Cardiac fibroblast (primary cell): ENCODE data around the gene CEACAM20.

Source experiments
- DNase-seq, 2 donors: peaks; one replicate each; pipeline versions ENCODE4 v3.0.0 to v3.0.0-alpha.2; 2010; ENCODE audit warnings: low read depth in 2 of 2
- H3K4me3 ChIP-seq, 2 donors: replicated peaks in 1 of 2; 1 replicate in 1 of 2; 2 replicates in 1 of 2; pipeline ENCODE4 v1.5.1; 2011; ENCODE audit warnings: low read depth in 2 of 2, low read length in 2 of 2, mild to moderate bottlenecking in 2 of 2, moderate library complexity in 1 of 2
- CTCF ChIP-seq: IDR thresholded peaks from one replicate; pipeline ENCODE4 v1.5.1; 2011; ENCODE audit warnings: low read depth, mild to moderate bottlenecking, low read length, inconsistent platforms

Gene CEACAM20

DNA sequence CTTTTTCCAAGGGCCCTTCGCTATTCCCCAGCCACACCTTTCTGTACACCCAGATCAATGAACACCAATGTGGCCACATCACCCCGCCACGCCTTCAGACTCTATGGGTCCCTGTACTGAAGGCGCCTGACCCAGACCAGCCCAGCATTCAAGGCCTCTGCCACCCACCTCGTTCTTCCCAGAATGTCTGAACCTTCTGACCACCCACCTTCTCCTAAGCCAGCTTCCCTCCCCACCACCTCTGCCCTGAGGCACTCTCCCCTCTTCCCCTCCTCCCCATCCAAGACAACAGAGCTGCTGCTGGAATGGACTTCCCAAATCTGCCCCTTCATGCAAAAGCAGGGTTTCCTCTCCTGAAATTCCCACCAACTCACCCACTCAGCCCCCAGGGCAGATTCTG lies 3.3 kb upstream of the CEACAM20 start:
- no peak for TF ChIP-seq CTCF
- DNase-seq: no peak
- no peak overlapping the region for H3K4me3 ChIP-seq

- no peak for TF ChIP-seq CTCF
- no peak overlapping the region for H3K4me3 ChIP-seq
- peak; percentile 45 to 48 for DNase-seq
Observed at GRCh38 chr19:44530777-44531176, 1.3 kb upstream of the CEACAM20 start.

GRCh38 chr19:44527554-44527953 lies 1.9 kb downstream of the CEACAM20 start:
- no peak overlapping the region for H3K4me3 ChIP-seq
- DNase-seq: no peak
- no peak for TF ChIP-seq CTCF

- H3K4me3 ChIP-seq: no peak overlapping the region
- TF ChIP-seq CTCF: no peak
- DNase-seq: no peak
Observed at GRCh38 chr19:44525721-44526430, 3.6 kb downstream of the CEACAM20 start.

DNA sequence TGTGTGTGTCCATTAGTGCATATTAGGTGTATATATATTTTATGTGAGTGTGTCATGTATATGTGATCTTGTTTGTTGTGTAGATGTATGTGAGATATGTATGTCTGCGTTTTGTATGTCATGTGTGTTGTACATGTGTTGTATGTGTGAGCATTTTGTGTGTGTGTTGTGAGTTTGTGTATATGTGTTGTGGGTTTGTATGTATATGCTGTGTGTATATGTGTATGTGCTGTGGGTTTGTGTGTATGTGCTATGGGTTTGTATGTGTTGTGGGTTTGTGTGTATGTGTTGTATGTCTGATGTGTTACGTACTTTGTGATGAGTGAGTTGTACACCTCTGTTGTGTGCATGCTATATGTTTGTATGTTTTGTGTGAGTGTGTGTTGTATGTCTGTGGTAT lies 8.1 kb downstream of the CEACAM20 start:
- TF ChIP-seq CTCF: no peak
- no peak for DNase-seq
- no peak overlapping the region for H3K4me3 ChIP-seq

GRCh38 chr19:44517146-44517545 lies 12.3 kb downstream of the CEACAM20 start:
- no peak for DNase-seq
- TF ChIP-seq CTCF: no peak
- no peak overlapping the region for H3K4me3 ChIP-seq

- DNase-seq: no peak
- no peak for TF ChIP-seq CTCF
- no peak overlapping the region for H3K4me3 ChIP-seq
Observed at GRCh38 chr19:44515907-44516306, 13.6 kb downstream of the CEACAM20 start.
